Stimulated activated CD4-positive, alpha-beta T cell treated with anti-CD3 and anti-CD28 coated beads, Interleukin-15, amount 100 ng/mL, for 1 hour (primary cell): ENCODE results near the gene SLC17A3.

ENCODE experiments used
- DNase-seq, 2 donors: peaks; one replicate each; pipeline ENCODE4 v3.0.0-alpha.2; 2020; ENCODE audit warnings: low read depth in 1 of 2, low spot score in 1 of 2

SLC17A3 gene

DNA sequence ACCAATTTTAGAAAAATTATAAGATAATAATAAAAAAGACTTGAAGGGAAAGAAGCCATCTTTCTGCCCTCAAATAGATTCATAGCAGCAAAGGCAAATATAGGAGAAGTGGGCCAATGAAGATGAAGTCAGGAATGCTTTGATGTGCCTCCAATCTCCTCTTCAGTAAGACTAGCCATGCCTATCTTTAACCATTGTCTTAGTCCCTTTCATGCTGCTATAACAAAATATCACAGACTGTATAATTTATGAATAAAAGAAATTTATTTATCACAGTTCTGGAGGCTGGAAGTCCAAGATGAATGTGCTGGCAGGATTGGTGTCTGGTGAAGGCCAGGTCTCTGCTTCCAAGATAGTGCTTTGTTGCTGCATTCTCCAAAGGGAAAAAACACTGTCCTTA is 18.8 kb upstream of the SLC17A3 start:
- no peak for DNase-seq

DNA sequence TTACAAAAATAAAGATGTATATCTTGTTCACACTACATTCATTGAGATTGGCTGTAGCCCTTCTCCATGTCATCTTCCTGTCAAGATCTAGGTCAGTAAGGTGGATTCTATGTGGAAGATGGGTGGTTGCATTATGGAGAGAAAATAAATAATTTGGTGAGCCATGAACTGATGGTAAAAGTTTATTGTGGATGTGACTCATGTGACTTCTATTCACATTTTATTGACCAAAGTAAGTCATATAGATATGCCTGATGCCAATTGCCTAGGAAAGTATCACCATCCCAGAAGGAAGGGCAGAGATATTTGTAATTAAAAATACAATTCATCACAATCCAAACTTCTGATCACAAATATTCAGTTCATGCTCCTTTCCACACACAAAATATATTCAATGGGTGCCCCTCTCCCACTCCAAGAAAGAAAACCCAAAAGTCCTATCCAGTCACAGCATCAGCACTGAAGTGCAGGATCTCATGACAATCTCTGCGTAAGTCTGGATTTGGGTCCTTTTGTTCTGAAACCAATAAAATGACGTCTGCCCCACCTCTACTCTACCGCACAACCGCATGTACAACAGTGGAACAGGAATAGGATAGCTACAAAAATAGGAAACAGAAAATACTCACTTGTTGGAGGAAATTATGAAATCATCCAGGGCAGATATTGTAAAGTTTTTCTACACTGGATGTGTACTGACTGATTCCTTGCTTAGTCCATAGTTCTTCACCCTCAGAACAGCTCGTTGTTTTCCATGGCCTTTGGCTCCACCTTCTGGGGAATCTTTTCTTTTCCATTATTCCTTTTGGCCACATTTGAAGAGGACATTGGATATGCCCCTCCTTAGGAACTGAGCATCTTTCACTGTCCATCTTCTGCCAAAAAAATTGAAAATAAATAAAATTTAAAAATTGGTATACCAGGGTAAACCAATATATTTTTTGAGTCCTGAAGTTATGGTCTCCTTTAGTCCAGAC is 16.1 kb upstream of the SLC17A3 start:
- DNase-seq, result no peak

DNA sequence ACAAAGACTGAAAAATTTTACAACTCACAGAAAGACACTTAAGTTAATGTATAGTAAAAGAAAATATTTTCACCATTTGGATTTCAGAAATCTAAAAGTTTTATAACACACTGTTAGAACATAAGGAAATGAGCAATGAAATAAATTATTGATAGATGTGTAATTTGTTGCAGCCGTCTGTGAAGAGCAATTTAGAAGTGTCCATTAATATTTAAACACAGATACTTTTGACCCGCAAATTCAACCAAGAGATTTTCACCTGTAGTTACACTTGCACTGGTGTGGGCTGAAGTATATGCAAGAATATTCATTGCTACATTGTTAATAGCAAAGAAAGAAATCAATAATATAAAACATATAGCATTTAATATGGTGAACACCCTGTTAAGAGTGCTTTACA is 14.6 kb upstream of the SLC17A3 start:
- no peak for DNase-seq

DNA sequence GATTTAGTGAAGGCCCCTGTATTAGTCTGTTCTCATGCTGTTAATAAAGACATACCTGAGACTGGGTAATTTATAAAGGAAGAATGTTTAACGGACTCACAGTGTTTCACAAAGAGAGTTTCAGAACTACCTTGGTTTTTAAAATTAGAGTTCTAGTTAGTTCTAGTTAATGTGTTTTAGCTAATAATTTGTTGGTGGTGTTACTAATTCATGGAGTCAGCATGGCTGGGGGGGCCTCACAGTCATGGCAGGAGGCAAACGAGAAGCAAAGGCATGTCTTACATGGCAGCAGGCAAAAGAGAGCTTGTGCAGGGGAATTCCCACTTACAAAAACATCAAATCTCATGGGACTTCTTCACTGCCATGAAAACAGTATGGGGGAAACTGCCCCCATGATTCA is 12.0 kb upstream of the SLC17A3 start:
- DNase-seq, result no peak

DNA sequence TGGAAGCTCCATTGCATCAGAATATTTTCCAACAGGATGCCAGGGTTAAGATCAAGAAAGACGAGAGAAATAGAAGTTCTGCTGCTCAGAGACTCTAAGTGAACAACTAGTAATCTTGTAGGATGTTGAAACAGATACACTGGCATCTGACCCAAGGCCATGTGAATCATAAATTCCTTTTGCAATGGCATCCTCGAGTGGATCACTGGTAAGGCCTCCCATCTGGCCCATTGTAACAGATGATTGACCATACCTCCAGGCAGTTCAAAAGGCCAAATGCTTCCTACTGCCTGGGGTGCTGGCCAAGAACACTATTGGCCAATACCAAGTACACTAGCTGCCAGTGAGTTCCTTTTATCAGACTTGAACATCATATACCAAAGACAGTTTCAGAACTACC is 9.9 kb upstream of the SLC17A3 start:
- no peak for DNase-seq

DNA sequence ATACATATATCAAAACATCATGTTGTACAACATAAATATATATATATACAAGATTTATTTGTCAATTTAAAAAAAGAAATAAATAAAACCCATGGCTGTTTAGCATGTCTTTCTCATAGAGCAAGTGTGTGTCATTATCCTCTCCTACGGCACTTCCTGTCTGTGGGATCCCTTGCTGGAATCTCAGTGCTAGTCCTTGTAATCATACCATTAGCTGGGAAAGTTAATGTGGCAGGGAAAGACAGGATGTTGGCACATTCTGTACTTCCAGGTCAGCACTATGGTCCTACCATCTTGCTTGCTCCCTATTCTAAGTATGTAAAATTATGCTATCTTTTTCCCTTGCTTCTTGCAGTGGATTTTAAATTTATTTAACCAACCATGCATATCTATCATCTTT is 9.5 kb upstream of the SLC17A3 start:
- DNase-seq, result no peak

DNA sequence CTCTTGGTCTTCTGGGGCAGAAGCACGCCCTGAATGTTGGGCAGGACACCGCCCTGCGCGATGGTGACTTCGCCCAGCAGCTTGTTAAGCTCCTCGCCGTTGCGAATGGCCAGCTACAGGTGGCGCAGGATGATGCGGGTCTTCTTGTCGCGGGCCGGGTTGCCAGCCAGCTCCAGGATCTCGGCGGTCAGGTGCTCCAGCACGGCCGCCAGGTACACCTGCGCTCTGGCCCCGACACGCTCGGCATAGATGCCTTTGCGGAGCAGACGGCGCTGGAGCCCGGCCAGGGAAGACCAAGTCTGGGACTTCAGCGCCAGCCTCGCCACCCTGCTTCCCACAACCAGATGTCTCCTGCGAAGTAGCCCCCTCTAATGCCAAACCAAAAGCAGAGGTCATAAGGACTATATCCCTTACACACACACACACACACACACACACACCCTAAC is 8.0 kb upstream of the SLC17A3 start:
- DNase-seq, result peak in 1 of 2 donors; percentile 3

DNA sequence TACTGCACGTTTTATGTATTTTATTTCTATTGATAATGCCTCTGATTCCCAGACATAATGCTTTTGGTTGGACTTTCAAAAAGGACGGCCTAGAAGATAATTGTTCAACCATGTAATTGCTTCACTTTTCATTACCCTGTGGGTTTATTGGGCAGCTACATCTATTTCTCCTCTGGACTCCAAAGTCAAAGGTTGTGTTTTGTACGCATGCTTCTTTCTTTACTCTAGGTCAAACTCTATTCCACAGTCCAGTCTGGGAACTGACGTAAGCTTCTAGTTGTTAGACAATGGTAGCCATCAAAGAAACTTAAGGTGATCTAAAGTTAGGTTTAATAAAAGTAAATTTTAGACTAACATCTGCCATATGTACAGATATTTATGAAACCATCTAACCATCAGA is 6.6 kb upstream of the SLC17A3 start:
- no peak for DNase-seq

DNA sequence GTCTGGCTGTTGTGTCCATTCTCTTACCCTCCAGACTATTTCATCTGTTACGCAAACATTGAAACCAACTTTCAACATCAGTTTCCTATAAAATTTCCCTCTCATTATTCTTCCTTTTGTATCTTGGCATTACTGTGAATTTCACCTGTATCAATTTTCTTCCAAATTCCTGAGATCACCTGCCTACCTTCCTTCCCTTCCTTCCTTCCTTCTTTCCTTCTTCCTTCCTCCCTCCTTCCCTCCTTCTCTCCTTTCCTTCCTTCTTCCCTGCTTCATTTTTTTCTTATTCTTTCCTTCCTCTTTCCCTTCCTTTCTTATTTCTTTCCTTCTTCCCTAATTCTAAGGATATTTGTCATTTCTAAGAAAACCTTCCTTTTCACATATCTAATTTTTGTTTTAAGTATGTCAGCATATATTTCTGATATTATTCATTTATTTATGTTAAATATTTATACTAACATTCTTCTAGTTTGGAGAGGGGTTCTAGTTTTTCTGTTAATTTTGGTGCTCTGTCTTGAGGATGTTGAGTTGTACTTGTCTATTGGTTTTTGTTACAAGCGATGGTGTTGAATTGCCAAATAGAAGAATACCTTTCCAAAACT is 4.8 kb upstream of the SLC17A3 start:
- no peak for DNase-seq

DNA sequence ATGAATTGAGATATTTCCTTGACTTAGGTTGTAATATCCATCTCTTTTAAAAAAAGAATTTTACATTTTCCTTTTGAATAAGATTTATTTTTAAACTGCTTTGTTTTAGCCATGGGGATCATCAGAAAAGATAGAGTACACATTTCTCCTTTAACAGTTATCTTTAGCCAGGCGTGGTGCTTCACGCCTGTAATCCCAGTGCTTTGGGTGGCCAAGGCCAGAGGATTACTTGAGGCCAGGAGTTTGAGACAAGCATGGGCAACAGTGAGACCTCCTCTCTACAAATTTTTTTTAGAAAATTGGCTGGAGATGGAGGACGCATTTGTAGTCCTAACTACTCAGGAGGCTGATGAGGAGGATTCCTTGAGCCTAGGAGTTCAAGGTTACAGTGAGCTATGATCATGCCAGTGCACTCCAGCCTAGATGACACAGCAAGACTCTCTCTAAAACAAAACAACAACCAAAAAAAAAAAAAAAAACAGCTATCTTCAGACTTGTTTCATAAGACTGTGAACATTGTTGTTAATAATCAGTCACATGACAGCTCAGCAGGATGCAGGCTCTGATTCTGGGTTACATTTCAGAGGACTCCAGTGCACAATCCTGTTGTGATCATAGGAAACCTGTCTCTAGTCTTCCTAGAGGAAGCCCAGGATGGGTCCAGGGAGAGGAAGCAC is 2.0 kb upstream of the SLC17A3 start:
- DNase-seq, result no peak

DNA sequence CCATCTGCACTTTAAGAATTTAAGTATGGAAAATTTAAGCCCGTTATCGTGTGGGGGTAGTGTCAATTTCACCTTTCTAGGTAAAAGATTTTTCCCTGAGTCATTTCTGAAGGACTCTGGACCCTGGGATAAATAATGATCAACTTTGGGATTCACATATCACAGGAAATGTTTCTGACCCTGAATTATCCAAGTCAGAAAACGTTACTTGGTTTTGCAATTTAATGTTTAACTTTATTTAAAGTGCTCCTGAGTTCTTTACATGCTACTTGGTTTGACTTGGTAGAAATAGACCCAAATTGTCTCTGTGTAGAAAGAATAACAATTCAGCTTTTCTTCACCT is 1.5 kb upstream of the SLC17A3 start:
- no peak for DNase-seq

DNA sequence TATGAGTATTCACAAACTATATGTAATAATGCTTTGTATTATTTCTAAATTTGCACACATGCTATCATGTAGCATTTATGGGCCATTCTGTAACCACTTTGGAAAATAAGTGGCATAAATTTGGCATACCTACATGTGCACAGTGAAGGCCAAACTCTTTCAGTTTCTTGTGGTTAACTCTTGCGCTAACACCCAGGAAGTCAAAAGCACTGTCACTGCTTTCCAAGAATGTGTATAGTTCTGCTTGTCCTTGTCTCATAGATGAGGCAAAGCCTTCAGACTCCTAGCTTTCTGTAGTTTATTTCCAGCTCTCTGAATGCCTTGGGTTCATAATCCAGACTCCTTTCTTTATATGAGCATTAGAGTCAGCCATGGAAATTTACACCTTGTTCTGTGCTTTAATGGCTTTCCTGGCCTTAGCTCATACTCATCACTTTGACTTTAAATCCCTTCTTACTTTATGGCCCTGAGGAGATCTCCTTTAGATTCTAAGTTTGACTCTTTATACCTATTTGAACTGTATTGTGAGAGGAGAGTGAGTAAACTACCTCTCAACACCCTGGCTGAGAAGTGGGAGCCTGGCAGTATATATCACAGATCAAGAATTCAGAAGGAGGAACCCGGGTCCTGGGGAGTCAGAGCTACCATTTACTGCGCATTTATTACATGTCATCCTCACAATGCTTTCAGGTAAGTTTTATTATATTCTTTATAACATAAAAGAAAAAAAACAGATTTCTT is 949 bp upstream of the SLC17A3 start:
- DNase-seq, result no peak

DNA sequence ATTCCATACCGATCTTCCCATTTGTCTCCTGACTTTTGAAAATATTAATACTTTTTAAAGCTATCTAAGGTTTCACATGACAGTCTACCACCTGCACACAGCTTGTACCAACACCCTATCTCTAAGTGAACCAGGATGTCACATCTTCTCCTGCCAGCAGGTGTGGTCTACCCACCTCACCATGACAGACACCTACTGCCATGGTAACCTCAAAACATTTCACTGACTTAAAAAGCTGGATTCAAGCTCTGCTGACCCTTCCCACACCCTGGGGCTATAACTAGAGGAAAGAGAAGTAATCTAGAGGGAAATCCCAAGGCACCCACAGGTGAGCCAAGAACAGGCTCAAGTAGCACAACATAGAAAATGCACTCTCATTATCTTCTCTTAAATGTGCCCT is 1.2 kb downstream of the SLC17A3 start:
- DNase-seq, result no peak

DNA sequence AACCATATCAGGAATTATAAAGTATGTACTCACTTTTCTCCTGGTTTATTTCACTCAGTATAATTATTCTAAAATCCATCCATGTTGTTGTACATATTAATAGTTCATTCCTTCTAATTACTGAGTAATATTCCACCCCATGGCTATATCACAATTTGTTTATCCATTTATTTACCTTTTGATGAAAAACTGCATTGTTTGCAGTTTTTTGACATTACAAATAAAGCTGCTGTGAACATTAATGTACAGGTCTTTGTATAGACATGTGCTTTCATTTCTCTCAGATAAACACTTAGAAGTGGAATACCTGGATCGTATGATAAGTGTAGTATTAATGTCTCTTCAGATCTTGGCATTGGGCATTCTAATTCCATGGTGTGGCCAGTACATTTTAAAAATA is 4.2 kb downstream of the SLC17A3 start:
- DNase-seq, result no peak

DNA sequence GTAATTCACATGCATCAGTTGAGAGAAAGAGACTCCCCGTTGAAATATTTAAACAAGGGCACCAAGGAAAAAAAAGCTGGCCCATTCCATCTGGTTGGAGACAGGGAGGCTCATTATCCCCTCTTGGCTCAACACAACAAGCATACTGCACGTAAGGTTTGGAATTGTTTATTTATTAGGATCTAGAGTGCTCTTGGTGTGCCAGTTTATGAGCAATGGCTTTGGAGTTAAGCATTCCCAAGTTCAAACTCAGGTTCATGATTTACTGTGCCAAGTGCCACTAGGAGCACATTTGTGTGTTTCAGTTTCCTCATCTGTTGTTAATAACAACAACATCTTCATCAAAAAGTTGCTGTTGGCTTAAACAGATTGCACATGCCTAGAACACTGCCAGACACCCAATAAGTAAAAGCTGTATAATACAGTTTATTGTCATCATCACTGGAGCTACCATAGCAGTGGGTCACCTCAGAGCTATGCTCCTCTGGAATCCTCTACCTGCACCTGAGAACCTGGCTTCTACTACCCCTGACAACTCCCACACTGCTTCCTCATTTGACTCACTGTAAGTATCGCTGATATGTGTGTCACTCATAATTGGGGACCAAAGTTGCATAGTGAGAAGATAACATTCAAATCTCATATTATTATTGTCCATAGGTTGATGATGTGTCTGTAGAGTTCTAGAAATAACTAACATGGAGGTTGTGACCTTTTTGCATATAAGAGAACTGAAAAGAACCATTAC is 5.4 kb downstream of the SLC17A3 start:
- no peak for DNase-seq

DNA sequence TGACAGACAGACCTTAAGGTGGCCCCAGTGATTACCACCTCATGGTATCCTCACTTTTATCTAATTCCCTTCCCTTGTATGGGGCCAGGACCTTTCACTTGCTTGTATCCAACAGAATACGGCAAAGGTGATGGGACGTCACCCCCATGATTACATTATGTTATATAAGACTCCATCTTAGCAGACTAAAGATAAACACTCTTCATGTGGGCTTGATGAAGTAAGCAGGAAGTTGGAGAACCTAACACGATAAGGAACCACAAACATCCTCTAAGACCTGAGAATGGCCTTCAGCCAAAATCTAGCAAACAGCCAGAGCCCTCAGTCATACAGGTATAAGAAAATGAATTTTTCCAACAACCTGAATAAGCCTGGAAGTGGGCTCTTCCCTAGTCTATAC is 8.0 kb downstream of the SLC17A3 start:
- no peak for DNase-seq

DNA sequence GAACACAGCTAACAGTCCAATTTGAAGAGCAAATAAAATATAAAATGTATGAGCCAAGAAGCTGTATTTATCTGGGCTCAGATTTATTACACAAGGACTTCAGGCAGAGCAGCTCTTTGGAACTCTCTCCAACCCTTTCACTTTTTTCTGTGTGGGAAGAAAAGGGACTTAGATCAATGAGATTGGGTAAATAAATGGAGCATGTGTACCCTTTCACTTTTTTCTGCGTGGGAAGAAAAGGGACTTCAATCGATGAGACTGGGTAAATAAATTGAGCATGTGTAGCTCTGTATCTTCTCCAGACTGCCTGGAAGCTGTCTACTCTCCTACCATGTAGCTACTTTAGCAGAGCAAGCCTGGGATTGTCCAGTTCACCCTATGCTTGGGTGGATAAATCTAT is 10.7 kb downstream of the SLC17A3 start:
- DNase-seq, result no peak

DNA sequence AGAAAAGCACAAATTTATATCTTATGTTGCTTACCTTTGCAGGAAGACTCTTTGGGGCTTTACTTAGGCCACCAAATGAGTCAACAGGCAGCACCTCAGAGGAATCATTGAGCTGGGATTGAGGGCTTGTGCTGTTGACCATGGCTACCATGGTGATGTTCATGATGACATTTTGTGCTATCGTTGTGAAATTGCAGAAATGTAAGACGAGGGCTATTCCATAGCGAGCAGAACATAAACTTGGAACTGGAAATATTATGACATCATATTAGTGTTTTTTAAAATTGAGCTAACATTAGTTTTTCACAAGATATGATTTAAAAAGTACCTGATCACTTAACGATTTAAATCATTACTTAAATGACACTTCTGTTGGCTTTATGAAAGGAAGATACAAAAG is 11.8 kb downstream of the SLC17A3 start:
- DNase-seq, result no peak

DNA sequence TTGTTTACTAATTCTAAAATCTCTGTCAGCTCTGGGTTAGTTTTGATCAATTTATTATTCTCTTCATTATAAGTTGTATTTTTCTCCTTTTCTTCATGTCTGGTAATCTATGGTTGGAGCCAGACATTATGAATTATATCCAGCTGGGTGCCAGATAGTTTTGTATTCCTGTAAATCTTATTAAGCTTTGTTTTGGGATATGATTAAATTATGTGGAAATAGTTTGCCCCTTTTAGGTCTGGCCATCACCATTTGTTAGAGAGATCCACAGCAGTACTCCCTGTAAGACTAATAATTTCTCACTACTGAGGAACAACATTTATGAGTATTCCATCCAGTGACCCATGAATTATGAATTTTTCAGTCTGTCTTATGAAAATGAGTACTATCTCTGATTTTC is 21.3 kb downstream of the SLC17A3 start:
- DNase-seq, result no peak

DNA sequence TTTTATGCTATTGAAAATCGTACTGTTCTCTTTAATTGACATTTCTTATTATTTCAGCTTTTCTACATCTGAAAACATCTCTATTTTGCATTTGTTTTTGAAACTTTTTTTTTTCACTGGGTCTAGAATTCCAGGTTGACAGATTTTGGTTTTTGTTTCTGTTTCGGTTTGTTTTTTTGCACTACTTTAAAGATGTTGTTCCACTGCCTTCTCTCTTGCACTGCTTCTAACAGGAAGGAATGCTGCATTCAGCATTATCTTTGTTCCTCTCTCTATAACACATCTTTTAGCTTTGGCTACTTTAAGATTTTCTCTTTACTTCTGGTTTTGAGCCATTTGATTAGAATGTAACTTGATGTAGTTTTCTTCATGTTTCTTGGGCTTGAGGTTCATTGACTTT is 22.1 kb downstream of the SLC17A3 start:
- DNase-seq, result no peak

DNA sequence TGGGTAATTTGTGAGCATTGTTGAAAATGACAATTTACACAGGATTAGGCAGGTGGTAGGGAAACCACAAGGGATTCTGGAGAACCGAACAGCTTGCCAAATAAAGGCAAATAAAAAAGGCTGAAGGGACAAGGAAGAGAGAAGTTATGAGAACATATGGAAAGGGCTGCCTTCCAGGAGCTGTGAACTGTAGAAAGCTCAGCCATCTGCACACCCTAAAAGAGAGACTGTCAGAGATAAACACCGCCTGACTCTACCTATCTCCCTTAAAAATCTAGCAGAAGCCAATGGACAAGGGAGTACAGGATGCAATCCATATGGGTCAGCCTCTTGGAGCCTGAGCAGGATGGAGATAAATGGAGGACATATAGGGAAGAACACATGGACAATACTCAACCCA is 29.5 kb downstream of the SLC17A3 start:
- DNase-seq, result no peak
